B cell (primary cell): Measurements from ENCODE around the gene FAU. TPM values are rescaled to one million over a fixed set of nuclear protein-coding genes. Genes with fewer than 3 reads are reported as not detected.

Experiments used
- ATAC-seq: fragments of 200-7000 bp; cut with Tn5 transposase; one replicate; pipeline ENCODE4 v1.10.0; 2021; ENCODE audit warnings: low read depth, mild to moderate bottlenecking, moderate number of reproducible peaks, moderate library complexity
- CTCF ChIA-PET: fragments of 350-600 bp; sonication (Branson Sonifier 250); formaldehyde crosslinking; loops from one replicate; lab custom pipeline; 2021; ENCODE audit warnings: antibody characterized with exemption, inconsistent platforms; lab: Charles Lee
- POLR2A ChIA-PET: fragments of 350-600 bp; sonication (Branson Sonifier 250); formaldehyde crosslinking; loops from one replicate; lab custom pipeline; 2021; ENCODE audit warnings: antibody characterized with exemption; lab: Charles Lee
- DNase-seq: peaks from one replicate; pipeline ENCODE4 v3.0.0; 2013
- H2AFZ ChIP-seq: 2 replicates; pipeline ENCODE4 v1.6.1; 2012; ENCODE audit warnings: mild to moderate bottlenecking, low read depth, low read length; ENCODE audit not compliant: insufficient read depth, poor library complexity, severe bottlenecking
- H3K27ac ChIP-seq, 2 donors: 1 replicate in 1 of 2; 2 replicates in 1 of 2; pipeline ENCODE4 v1.5.1; 2012 to 2013; ENCODE audit warnings: low read length in 2 of 2, mild to moderate bottlenecking in 2 of 2, moderate library complexity in 1 of 2
- H3K27me3 ChIP-seq, 4 experiments: fragments of 200-600 bp in 1 of 4; sonication (generic) in 1 of 4; replicated peaks in 1 of 4; 1 replicate in 2 of 4; 2 replicates in 2 of 4; pipeline versions ENCODE4 v1.6.1 to v1.7.0; 2013 to 2016; ENCODE audit warnings: low read length in 3 of 4, mild to moderate bottlenecking in 2 of 4, mixed read lengths in 1 of 4, moderate library complexity in 1 of 4; ENCODE audit not compliant: insufficient read depth in 4 of 4, control insufficient read depth in 3 of 4; ENCODE audit errors: control extremely low read depth in 1 of 4
- H3K36me3 ChIP-seq, 2 experiments: replicated peaks in 1 of 2; 1 replicate in 1 of 2; 2 replicates in 1 of 2; pipeline versions ENCODE4 v1.6.1 to v1.7.1; 2013; ENCODE audit warnings: low read length in 1 of 2; ENCODE audit not compliant: insufficient read depth in 2 of 2, control insufficient read depth in 1 of 2; ENCODE audit errors: control extremely low read depth in 1 of 2, extremely low read depth in 1 of 2
- H3K4me1 ChIP-seq, 2 donors: fragments of 200-600 bp in 1 of 2; sonication (generic) in 1 of 2; 1 replicate in 1 of 2; 2 replicates in 1 of 2; pipeline versions ENCODE4 v1.5.1 to v1.6.1; 2013 to 2017; ENCODE audit warnings: low read length in 2 of 2; ENCODE audit not compliant: control insufficient read depth in 2 of 2, insufficient read depth in 2 of 2
- H3K4me2 ChIP-seq: replicated peaks from 2 replicates; pipeline ENCODE3; 2012; ENCODE audit warnings: mild to moderate bottlenecking, low read depth, low read length; ENCODE audit not compliant: poor library complexity, severe bottlenecking
- H3K4me3 ChIP-seq, 5 experiments: fragments of 200-600 bp in 1 of 5; sonication (generic) in 1 of 5; 1 replicate in 3 of 5; 2 replicates in 2 of 5; pipeline versions ENCODE4 v1.5.1 to v1.7.0; 2011 to 2016; ENCODE audit warnings: low read length in 4 of 5, mild to moderate bottlenecking in 4 of 5, low read depth in 2 of 5, control low read depth in 1 of 5, moderate library complexity in 1 of 5; ENCODE audit not compliant: insufficient read depth in 1 of 5; ENCODE audit errors: control extremely low read depth in 1 of 5, extremely low read depth in 1 of 5
- H3K79me2 ChIP-seq: fragments of 200-600 bp; sonication (generic); one replicate; pipeline ENCODE4 v1.6.0; 2016; ENCODE audit warnings: low read length; ENCODE audit not compliant: control insufficient read depth, insufficient read depth
- H3K9ac ChIP-seq: fragments of 200-600 bp; sonication (generic); 2 replicates; pipeline ENCODE4 v1.6.1; 2017; ENCODE audit warnings: mild to moderate bottlenecking, low read length, moderate library complexity
- H3K9me3 ChIP-seq, 3 donors: one replicate each; pipeline versions ENCODE4 v1.6.1 to v1.7.1; 2013; ENCODE audit warnings: low read length in 2 of 3; ENCODE audit not compliant: control insufficient read depth in 2 of 3, insufficient read depth in 1 of 3; ENCODE audit errors: control extremely low read depth in 1 of 3
- H4K20me1 ChIP-seq: 2 replicates; pipeline ENCODE4 v1.6.0; 2012; ENCODE audit warnings: mild to moderate bottlenecking, low read length; ENCODE audit not compliant: insufficient read depth, control insufficient read depth, poor library complexity, severe bottlenecking
- H3K27ac Mint-ChIP-seq: one replicate; pipeline ENCODE4 v1.8.0; 2021; ENCODE audit warnings: mixed read lengths
- H3K27me3 Mint-ChIP-seq: one replicate; pipeline ENCODE4 v1.8.0; 2021; ENCODE audit warnings: mixed read lengths
- H3K4me1 Mint-ChIP-seq: one replicate; pipeline ENCODE4 v1.8.0; 2021; ENCODE audit warnings: mixed read lengths
- H3K4me3 Mint-ChIP-seq: one replicate; pipeline ENCODE4 v1.8.0; 2021; ENCODE audit warnings: mixed read lengths
- H3K9me3 Mint-ChIP-seq: one replicate; pipeline ENCODE4 v1.8.0; 2022; ENCODE audit warnings: mixed read lengths; ENCODE audit not compliant: insufficient read depth
- CTCF ChIP-seq: fragments of 200-600 bp; IDR thresholded peaks from one replicate; pipeline ENCODE4 v1.8.0; 2022; ENCODE audit warnings: antibody characterized with exemption, mild to moderate bottlenecking
- EZH2 ChIP-seq: IDR thresholded peaks from 2 replicates; pipeline ENCODE4 v1.6.1; 2012; ENCODE audit warnings: borderline replicate concordance, low read depth, mild to moderate bottlenecking, moderate library complexity, low read length; ENCODE audit not compliant: insufficient read depth, poor library complexity, severe bottlenecking
- WGBS: methylation state at CpG from one replicate; pipeline ENCODE4 v1.1.5; 2013; ENCODE audit warnings: missing lambda C conversion rate; ENCODE audit not compliant: insufficient coverage; 5-methylcytosine and 5-hydroxymethylcytosine counted together
- intact Hi-C: fragments of 100-400 bp; cut with micrococcal nuclease; formaldehyde crosslinking; loops from one replicate; pipeline ENCODE4 v1.10.0; 2022
- polyA plus RNA-seq: library from polyadenylated mRNA; depleted of rRNA; stranded (reverse); fragments of >200 nt; gene quantifications from 2 replicates; pipeline ENCODE4 v1.2.3, GENCODE V29; 2012
- total RNA-seq, 2 donors: library from RNA; stranded (reverse); fragments of 120-200 nt in 1 of 2; gene quantifications; 1 replicate in 1 of 2; 2 replicates in 1 of 2; pipeline versions ENCODE4 v1.2.3 to v1.2.4, GENCODE V29; 2013 to 2022

FAU gene
- total and polyA plus RNA-seq, 2 donors (not counting 1 experiment from before 2014, with no cell fraction given) = 1,318 to 1,559 TPM

DNA sequence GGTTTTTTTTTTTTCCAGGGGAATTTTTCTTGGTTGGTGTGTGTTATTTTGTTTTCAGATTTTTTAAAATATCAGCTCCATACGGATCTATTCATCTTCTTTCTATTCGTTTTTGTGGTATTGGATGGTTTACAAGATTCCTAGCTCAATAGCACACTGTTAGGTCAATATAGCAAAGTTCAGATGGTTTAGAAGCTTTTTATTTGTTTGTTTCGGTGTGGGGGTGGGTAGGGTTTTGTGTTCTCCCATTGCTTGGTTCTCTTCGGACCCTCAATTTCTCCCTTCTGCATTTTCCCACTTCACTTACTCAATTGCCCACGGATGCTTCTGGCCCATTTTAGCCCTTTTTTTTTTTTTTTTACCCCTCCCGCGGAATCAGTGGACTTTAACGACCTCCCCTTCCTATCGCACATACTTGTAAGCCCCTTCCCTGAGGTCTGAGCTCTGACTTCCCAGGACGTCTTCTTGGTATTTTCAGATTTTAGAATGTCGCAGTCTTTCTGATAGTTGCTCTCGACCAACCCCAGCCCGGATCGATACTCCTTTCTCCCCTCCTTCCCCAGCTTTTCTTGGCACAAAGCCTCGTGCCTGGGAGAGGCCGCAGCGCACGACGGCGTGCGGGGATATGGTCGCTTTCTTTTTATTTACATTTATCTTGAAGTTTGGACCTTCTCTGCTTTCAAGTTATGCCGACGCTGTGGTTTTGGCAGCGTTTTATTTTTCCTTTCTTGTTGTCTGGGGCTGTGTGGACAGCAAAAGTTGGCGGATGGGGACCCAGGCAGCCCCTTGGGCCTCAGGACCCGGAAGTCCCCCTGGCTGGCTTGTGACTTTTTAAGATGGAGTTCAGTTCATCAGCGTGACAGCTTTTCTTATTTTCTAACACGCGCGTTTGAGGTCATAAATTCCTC, 43.7 kb upstream of the FAU start:
- Mint-ChIP-seq H3K27me3 (no peaks in the 10 kb centered on the region), H3K4me1 (peaks cover 14% of the 10 kb centered on the region), H3K4me3 (no peak overlapping the region), H3K27ac (no peak overlapping the region), H3K9me3 (no peaks in the 10 kb centered on the region)
- no peak overlapping the region for H3K27ac ChIP-seq
- no peaks in the 10 kb centered on the region for H3K36me3 ChIP-seq
- peaks cover 3% of the 10 kb centered on the region for H3K79me2 ChIP-seq
- no peak overlapping the region for H3K9ac ChIP-seq
- peaks cover 8 to 13% of the 10 kb centered on the region in 2 donors for H3K4me1 ChIP-seq
- WGBS = 87% methylated on average over 12 of the region's 31 CpGs
- no peak for DNase-seq
- TF ChIP-seq CTCF (no peak), EZH2 (no peak)
- no peak for ATAC-seq
- no peak overlapping the region for H2AFZ ChIP-seq
- intact Hi-C loops = no loop called here
- ChIA-PET POLR2A (interaction anchor here (0.7 kb wide), 1 partner anchor 78 kb away, joined by 3 read pairs; no protein-coding TSS in a partner anchor), CTCF (interaction anchor here (0.9 to 1.1 kb wide), 2 partner anchors 21 to 54 kb away, joined by 3 read pairs; partner anchors contain the start of gene TM7SF2)
- no peaks in the 10 kb centered on the region for H3K27me3 ChIP-seq
- H4K20me1 ChIP-seq = no peaks in the 10 kb centered on the region
- H3K4me3 ChIP-seq = no peak overlapping the region
- H3K9me3 ChIP-seq = no peaks in the 10 kb centered on the region
- no peak overlapping the region for H3K4me2 ChIP-seq

DNA sequence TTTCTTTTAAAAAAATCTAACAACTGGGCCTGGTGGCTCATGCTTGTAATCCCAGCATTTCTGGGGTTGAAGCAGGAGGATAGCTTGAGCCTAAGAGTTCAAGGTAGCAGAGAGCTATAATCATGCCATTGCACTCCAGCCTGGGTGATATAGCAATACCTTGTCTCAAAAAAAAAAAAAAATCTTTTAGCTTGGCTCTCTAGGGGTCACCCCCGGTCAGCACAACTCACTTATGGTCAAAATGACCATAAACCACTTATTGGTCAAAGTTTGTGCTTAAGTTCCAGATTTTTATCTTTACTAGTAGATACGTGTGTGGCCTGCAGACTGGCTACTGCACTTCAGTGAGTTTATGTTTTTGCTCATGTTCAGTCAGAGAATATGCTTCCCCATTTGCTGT, 41.8 kb upstream of the FAU start:
- H3K9ac ChIP-seq = no peak overlapping the region
- 100% methylated on average over 1 of the region's 2 CpGs for WGBS
- H3K9me3 ChIP-seq = no peaks in the 10 kb centered on the region
- DNase-seq = no peak
- no peak overlapping the region for H3K27ac Mint-ChIP-seq
- H3K27me3 ChIP-seq = no peaks in the 10 kb centered on the region
- TF ChIP-seq EZH2 (no peak), CTCF (no peak)
- no peaks in the 10 kb centered on the region for H3K79me2 ChIP-seq
- H4K20me1 ChIP-seq = no peaks in the 10 kb centered on the region
- H3K4me2 ChIP-seq = no peak overlapping the region
- H3K9me3 Mint-ChIP-seq = no peaks in the 10 kb centered on the region
- no peaks in the 10 kb centered on the region for H3K36me3 ChIP-seq
- no peak for ATAC-seq
- no peak overlapping the region for H2AFZ ChIP-seq
- H3K4me3 ChIP-seq = no peak overlapping the region
- no peak overlapping the region for H3K4me3 Mint-ChIP-seq
- CTCF ChIA-PET = no interaction called here
- POLR2A ChIA-PET = no interaction called here
- intact Hi-C loops = no loop called here
- no peaks in the 10 kb centered on the region for H3K27me3 Mint-ChIP-seq
- peaks cover 0 to 7% of the 10 kb centered on the region in 2 donors for H3K4me1 ChIP-seq
- H3K4me1 Mint-ChIP-seq = peaks cover 15% of the 10 kb centered on the region
- H3K27ac ChIP-seq = no peak overlapping the region
